Neuronal stem cell (in vitro differentiated cells): ENCODE data around the gene KAT5.
"Not testable (repeated sequence)": the region's sequence is repeated elsewhere in the genome, so short reads cannot be mapped to it uniquely, and the experiment has no call there.

Experiments used
- DNase-seq: peaks from one replicate; pipeline ENCODE4 v3.0.0-alpha.2; 2013; ENCODE audit warnings: low spot score
- H2AFZ ChIP-seq: one replicate; pipeline ENCODE4 v1.6.1; 2013; ENCODE audit warnings: mild to moderate bottlenecking, low read length, inconsistent platforms
- H2AK5ac ChIP-seq: 2 replicates; pipeline ENCODE4 v1.6.1; 2013; ENCODE audit warnings: low read depth, mild to moderate bottlenecking, inconsistent platforms, low read length, moderate library complexity, mixed read lengths
- H2BK120ac ChIP-seq: 2 replicates; pipeline ENCODE4 v1.6.1; 2013; ENCODE audit warnings: low read depth, mild to moderate bottlenecking, inconsistent platforms, low read length, moderate library complexity, mixed read lengths
- H2BK12ac ChIP-seq: one replicate; pipeline ENCODE4 v1.6.1; 2013; ENCODE audit warnings: low read length, inconsistent platforms
- H2BK15ac ChIP-seq: 2 replicates; pipeline ENCODE4 v1.6.1; 2013; ENCODE audit warnings: mild to moderate bottlenecking, low read length, inconsistent platforms, mixed read lengths
- H2BK5ac ChIP-seq: one replicate; pipeline ENCODE4 v1.6.1; 2013; ENCODE audit warnings: inconsistent platforms, mild to moderate bottlenecking, low read length, moderate library complexity
- H3K14ac ChIP-seq: one replicate; pipeline ENCODE4 v1.6.1; 2013; ENCODE audit warnings: low read length, inconsistent platforms
- H3K18ac ChIP-seq: 2 replicates; pipeline ENCODE4 v1.6.1; 2013; ENCODE audit warnings: low read length, inconsistent platforms
- H3K23ac ChIP-seq: 2 replicates; pipeline ENCODE4 v1.6.1; 2013; ENCODE audit warnings: low read depth, mild to moderate bottlenecking, mixed read lengths, low read length, inconsistent platforms; ENCODE audit not compliant: poor library complexity
- H3K27ac ChIP-seq: replicated peaks from 3 replicates; pipeline ENCODE4 v1.5.1; 2013; ENCODE audit warnings: low read length, inconsistent platforms
- H3K27me3 ChIP-seq, 3 experiments: 2 replicates each; pipeline ENCODE4 v1.6.1; 2013; ENCODE audit warnings: low read length in 3 of 3, mild to moderate bottlenecking in 2 of 3, inconsistent platforms in 1 of 3, low read depth in 1 of 3, mixed read lengths in 1 of 3, moderate library complexity in 1 of 3; ENCODE audit not compliant: control insufficient read depth in 3 of 3, insufficient read depth in 3 of 3
- H3K36me3 ChIP-seq, 2 donors: replicated peaks in 1 of 2; 2 replicates each; pipeline ENCODE4 v1.6.1; 2013; ENCODE audit warnings: low read length in 2 of 2; ENCODE audit not compliant: control insufficient read depth in 2 of 2, insufficient read depth in 2 of 2
- H3K4ac ChIP-seq: 2 replicates; pipeline ENCODE4 v1.6.1; 2013; ENCODE audit warnings: inconsistent platforms, mild to moderate bottlenecking, low read length, moderate library complexity
- H3K4me1 ChIP-seq, 2 donors: 1 replicate in 1 of 2; 2 replicates in 1 of 2; pipeline ENCODE4 v1.6.1; 2013; ENCODE audit warnings: low read length in 2 of 2, low read depth in 1 of 2; ENCODE audit not compliant: control insufficient read depth in 2 of 2, insufficient read depth in 1 of 2
- H3K4me2 ChIP-seq: one replicate; pipeline ENCODE4 v1.6.1; 2013; ENCODE audit warnings: mild to moderate bottlenecking, low read length, inconsistent platforms; ENCODE audit not compliant: insufficient read depth, poor library complexity, severe bottlenecking
- H3K4me3 ChIP-seq, 2 donors: 2 replicates each; pipeline ENCODE4 v1.5.1; 2013; ENCODE audit warnings: low read length in 2 of 2, mild to moderate bottlenecking in 2 of 2, inconsistent platforms in 1 of 2, moderate library complexity in 1 of 2
- H3K79me1 ChIP-seq: one replicate; pipeline ENCODE4 v1.6.1; 2013; ENCODE audit warnings: low read depth, mild to moderate bottlenecking, inconsistent platforms, low read length, moderate library complexity
- H3K9ac ChIP-seq: one replicate; pipeline ENCODE4 v1.6.1; 2013; ENCODE audit warnings: mild to moderate bottlenecking, low read depth, low read length, inconsistent platforms; ENCODE audit not compliant: poor library complexity
- H3K9me3 ChIP-seq, 2 donors: replicated peaks in 1 of 2; 2 replicates each; pipeline versions ENCODE3 to v1.6.1; 2013; ENCODE audit warnings: low read length in 2 of 2, mild to moderate bottlenecking in 2 of 2, inconsistent platforms in 1 of 2, low read depth in 1 of 2, mixed read lengths in 1 of 2, moderate library complexity in 1 of 2; ENCODE audit not compliant: control insufficient read depth in 2 of 2, insufficient read depth in 1 of 2
- H4K8ac ChIP-seq: one replicate; pipeline ENCODE4 v1.6.1; 2013; ENCODE audit warnings: low read depth, mild to moderate bottlenecking, inconsistent platforms, low read length, moderate library complexity
- H4K91ac ChIP-seq: one replicate; pipeline ENCODE4 v1.6.1; 2013; ENCODE audit warnings: low read length, low read depth, mild to moderate bottlenecking, inconsistent platforms; ENCODE audit not compliant: poor library complexity
- WGBS, 2 donors: extraction: QIAGEN DNeasy Blood & Tissue Kit; methylation state at CpG; one replicate each; pipeline ENCODE4 v1.1.7; 2013; ENCODE audit warnings: missing lambda C conversion rate in 2 of 2, mixed read lengths in 1 of 2; ENCODE audit not compliant: insufficient read length in 2 of 2, insufficient replicate concordance in 1 of 2; ENCODE audit errors: extremely low coverage in 2 of 2; 5-methylcytosine and 5-hydroxymethylcytosine counted together

Gene KAT5

GRCh38 chr11:65672180-65672860, 39.7 kb upstream of the KAT5 start:
- H3K4ac ChIP-seq, result no peak overlapping the region
- no peak overlapping the region for H2AFZ ChIP-seq
- no peak overlapping the region for H3K27ac ChIP-seq
- H2BK120ac ChIP-seq, result no peak overlapping the region
- H2BK15ac ChIP-seq, result no peak overlapping the region
- no peaks in the 10 kb centered on the region for H3K4me1 ChIP-seq
- no peak overlapping the region for H3K14ac ChIP-seq
- H3K9me3 ChIP-seq, result no peaks in the 10 kb centered on the region
- H3K4me2 ChIP-seq, result no peak overlapping the region
- H4K91ac ChIP-seq, result no peak overlapping the region
- H3K79me1 ChIP-seq, result no peaks in the 10 kb centered on the region
- H2AK5ac ChIP-seq, result no peak overlapping the region
- no peak overlapping the region for H2BK12ac ChIP-seq
- H3K9ac ChIP-seq, result no peak overlapping the region
- DNase-seq, result no peak
- no peak overlapping the region for H4K8ac ChIP-seq
- H2BK5ac ChIP-seq, result no peak overlapping the region
- no peak overlapping the region for H3K18ac ChIP-seq
- H3K27me3 ChIP-seq, result no peaks in the 10 kb centered on the region
- no peaks in the 10 kb centered on the region for H3K36me3 ChIP-seq
- H3K4me3 ChIP-seq, result no peak overlapping the region
- no peak overlapping the region for H3K23ac ChIP-seq

- no peaks in the 10 kb centered on the region for H3K79me1 ChIP-seq
- H4K91ac ChIP-seq, result no peak overlapping the region
- no peak overlapping the region for H4K8ac ChIP-seq
- H2BK5ac ChIP-seq, result no peak overlapping the region
- H2AK5ac ChIP-seq, result no peak overlapping the region
- no peak overlapping the region for H3K14ac ChIP-seq
- H2AFZ ChIP-seq, result no peak overlapping the region
- no peak overlapping the region for H3K4me2 ChIP-seq
- H2BK120ac ChIP-seq, result no peak overlapping the region
- no peaks in the 10 kb centered on the region for H3K27me3 ChIP-seq
- H3K18ac ChIP-seq, result no peak overlapping the region
- H3K36me3 ChIP-seq, result no peaks in the 10 kb centered on the region
- no peak overlapping the region for H2BK15ac ChIP-seq
- H3K4me3 ChIP-seq, result no peak overlapping the region
- no peak overlapping the region for H3K9ac ChIP-seq
- H3K27ac ChIP-seq, result no peak overlapping the region
- H2BK12ac ChIP-seq, result no peak overlapping the region
- H3K23ac ChIP-seq, result no peak overlapping the region
- no peaks in the 10 kb centered on the region for H3K4me1 ChIP-seq
- H3K9me3 ChIP-seq, result no peaks in the 10 kb centered on the region
- H3K4ac ChIP-seq, result no peak overlapping the region
- WGBS, 2 donors, result no CpG with 5 or more reads among the region's 2 CpGs
- no peak for DNase-seq
These were observed 39.1 kb upstream of the KAT5 start for GRCh38 chr11:65672982-65673381.

- Histone ChIP-seq H2AFZ (no peak overlapping the region), H2BK15ac (no peak overlapping the region)
These were observed 31.8 kb upstream of the KAT5 start for GRCh38 chr11:65680192-65680743.

GRCh38 chr11:65683480-65683879, 28.6 kb upstream of the KAT5 start:
- H3K4me1 ChIP-seq, H3K14ac ChIP-seq, H3K27me3 ChIP-seq, H3K18ac ChIP-seq, H3K4me2 ChIP-seq, H4K91ac ChIP-seq, DNase-seq, H2BK5ac ChIP-seq, H2BK120ac ChIP-seq, H2BK12ac ChIP-seq, H2BK15ac ChIP-seq, H3K36me3 ChIP-seq, H2AFZ ChIP-seq, H3K23ac ChIP-seq, H3K79me1 ChIP-seq, H3K4me3 ChIP-seq, H3K4ac ChIP-seq, H3K27ac ChIP-seq, H3K9me3 ChIP-seq, H3K9ac ChIP-seq, H2AK5ac ChIP-seq, H4K8ac ChIP-seq: not testable (repeated sequence)
- WGBS, 2 donors, result no CpG with 5 or more reads among the region's 6 CpGs

More at GRCh38 chr11:65680192-65680743, 31.8 kb upstream of the KAT5 start:
- no CpG with 5 or more reads among the region's 5 CpGs for WGBS, 2 donors
- no peaks in the 10 kb centered on the region for H3K79me1 ChIP-seq
- DNase-seq, result no peak
- no peaks in the 10 kb centered on the region for H3K36me3 ChIP-seq
- H3K27ac ChIP-seq, result no peak overlapping the region
- H3K14ac ChIP-seq, result no peak overlapping the region
- no peak overlapping the region for H3K4ac ChIP-seq
- H4K91ac ChIP-seq, result no peak overlapping the region
- H2BK12ac ChIP-seq, result no peak overlapping the region
- H4K8ac ChIP-seq, result no peak overlapping the region
- H2BK120ac ChIP-seq, result no peak overlapping the region
- H3K23ac ChIP-seq, result no peak overlapping the region
- H3K9ac ChIP-seq, result no peak overlapping the region
- H3K9me3 ChIP-seq, result no peaks in the 10 kb centered on the region
- peaks cover 0 to 7% (median 0%) of the 10 kb centered on the region in 3 experiments for H3K27me3 ChIP-seq
- no peak overlapping the region for H2AK5ac ChIP-seq
- H3K4me2 ChIP-seq, result no peak overlapping the region
- H3K18ac ChIP-seq, result no peak overlapping the region
- no peaks in the 10 kb centered on the region for H3K4me1 ChIP-seq
- no peak overlapping the region for H3K4me3 ChIP-seq
- no peak overlapping the region for H2BK5ac ChIP-seq
